K562 (cell line): ENCODE data around the gene TNIK. TPM values are rescaled to one million over a fixed set of nuclear protein-coding genes. Genes with fewer than 3 reads are reported as not detected.

Source experiments
- ATAC-seq: fragments of 200-7000 bp; cut with Tn5 transposase; 3 replicates; pipeline ENCODE4 v1.9.1; 2020; ENCODE audit warnings: moderate library complexity
- BruUV-seq: library from RNA; stranded (reverse); fragments of 400-500 nt; replicated peaks from 2 replicates; lab custom pipeline; 2021; lab: Mats Ljungman, UMichigan
- CTCF ChIA-PET: fragments of 300-600 bp; formaldehyde crosslinking; extraction: SDS; loops from one replicate; lab custom pipeline; 2021; ENCODE audit warnings: low intra/inter-chr PET ratio; lab: Yijun Ruan, JAX
- POLR2A ChIA-PET: fragments of 300-600, 350-650 bp; sonication (Branson Sonifier 250); formaldehyde crosslinking; extraction: SDS; loops from one replicate; lab custom pipeline; 2021; ENCODE audit warnings: antibody characterized with exemption, inconsistent platforms; lab: Yijun Ruan, JAX
- DNase-seq, 4 experiments: peaks; one replicate each; pipeline versions ENCODE4 v3.0.0 to v3.0.0-alpha.2; 2011 to 2018; ENCODE audit warnings: low spot score in 3 of 4, mixed read lengths in 3 of 4; ENCODE audit errors: extremely low read depth in 1 of 4
- FAIRE-seq: peaks from 2 replicates; lab custom pipeline; 2011; peaks lifted over from hg19 to GRCh38; lab: Jason Lieb, UNC
- H2AFZ ChIP-seq: 2 replicates; pipeline ENCODE4 v1.6.0; 2011; ENCODE audit warnings: low read depth, low read length, control low read depth, inconsistent platforms
- H3K27ac ChIP-seq: fragments of 200-600 bp; 3 replicates; pipeline ENCODE4 v1.8.0; 2011; ENCODE audit warnings: low read depth, mild to moderate bottlenecking, control low read depth, inconsistent platforms, low read length, moderate library complexity, mixed read lengths; ENCODE audit errors: extremely low read depth
- H3K27me3 ChIP-seq, 2 experiments: fragments of 300-600 bp in 1 of 2; 2 replicates in 1 of 2; 3 replicates in 1 of 2; pipeline versions ENCODE4 v1.6.0 to v1.8.0; 2011; ENCODE audit warnings: inconsistent platforms in 2 of 2, low read length in 2 of 2, mild to moderate bottlenecking in 1 of 2, mixed read lengths in 1 of 2, moderate library complexity in 1 of 2; ENCODE audit not compliant: control insufficient read depth in 2 of 2, insufficient read depth in 2 of 2
- H3K36me3 ChIP-seq: fragments of 300-600 bp; 3 replicates; pipeline ENCODE4 v1.8.0; 2011; ENCODE audit warnings: mild to moderate bottlenecking, low read length, inconsistent platforms; ENCODE audit not compliant: control insufficient read depth, insufficient read depth
- H3K4me1 ChIP-seq, 2 experiments: fragments of 200-600 bp in 1 of 2; replicated peaks in 1 of 2; 2 replicates in 1 of 2; 3 replicates in 1 of 2; pipeline versions ENCODE4 v1.5.1 to v1.8.0; 2011; ENCODE audit warnings: inconsistent platforms in 2 of 2, low read length in 2 of 2, mild to moderate bottlenecking in 1 of 2, mixed read lengths in 1 of 2, moderate library complexity in 1 of 2; ENCODE audit not compliant: control insufficient read depth in 2 of 2, insufficient read depth in 2 of 2
- H3K4me2 ChIP-seq: 2 replicates; pipeline ENCODE4 v1.6.1; 2011; ENCODE audit warnings: low read length, control low read depth, inconsistent platforms, mixed read lengths; ENCODE audit not compliant: insufficient read depth
- H3K4me3 ChIP-seq: fragments of 200-600 bp; sonication (generic), shearing (Covaris generic); 2 replicates; pipeline ENCODE4 v1.5.1; 2016; ENCODE audit warnings: control low read depth, inconsistent platforms
- H3K79me2 ChIP-seq: fragments of 200-600 bp; 3 replicates; pipeline ENCODE4 v1.8.0; 2011; ENCODE audit warnings: low read length, inconsistent platforms; ENCODE audit not compliant: control insufficient read depth, insufficient read depth
- H3K9ac ChIP-seq, 2 experiments: 2 replicates each; pipeline versions ENCODE4 v1.6.0 to v1.6.1; 2011; ENCODE audit warnings: low read depth in 2 of 2, low read length in 2 of 2, control low read depth in 1 of 2, inconsistent platforms in 1 of 2, mild to moderate bottlenecking in 1 of 2, mixed read lengths in 1 of 2; ENCODE audit not compliant: insufficient read depth in 1 of 2
- H3K9me1 ChIP-seq: one replicate; pipeline ENCODE4 v1.6.0; 2011; ENCODE audit warnings: inconsistent platforms, mild to moderate bottlenecking, low read length, moderate library complexity; ENCODE audit not compliant: control insufficient read depth, insufficient read depth
- H3K9me3 ChIP-seq: replicated peaks from 2 replicates; pipeline ENCODE4 v1.5.1; 2011; ENCODE audit warnings: low read depth, low read length, inconsistent platforms; ENCODE audit not compliant: control insufficient read depth, insufficient read depth
- H4K20me1 ChIP-seq: replicated peaks from 2 replicates; pipeline ENCODE4 v1.6.1; 2011; ENCODE audit warnings: low read length, inconsistent platforms, mixed read lengths; ENCODE audit not compliant: control insufficient read depth, insufficient read depth
- CEBPB ChIP-seq: fragments of 450-650 bp; IDR thresholded peaks from 2 replicates; pipeline ENCODE4 v1.6.1; 2016; ENCODE audit warnings: missing genetic modification characterization, missing compliant biosample characterization
- CEBPG ChIP-seq, 3 experiments: fragments of 200-800 bp in 1 of 3; sonication (Bioruptor generic) in 1 of 3; sonication (generic) in 1 of 3; formaldehyde crosslinking in 1 of 3; IDR thresholded peaks in 2 of 3; conservative IDR thresholded peaks in 1 of 3; 2 replicates each; pipeline versions ENCODE4 v1.6.1 to v1.8.0; 2016 to 2022; ENCODE audit warnings: missing compliant biosample characterization in 2 of 3, missing genetic modification characterization in 2 of 3, mild to moderate bottlenecking in 1 of 3, missing genetic modification reagents in 1 of 3
- JUND ChIP-seq, 2 experiments: IDR thresholded peaks; 2 replicates in 1 of 2; 3 replicates in 1 of 2; pipeline ENCODE4 v1.6.1; 2011; ENCODE audit warnings: borderline replicate concordance in 2 of 2, low read depth in 2 of 2, low read length in 2 of 2, improper control_type of control experiment in 1 of 2, missing biosample characterization in 1 of 2, missing genetic modification characterization in 1 of 2, missing genetic modification reagents in 1 of 2
- SP1 ChIP-seq: sonication (generic); formaldehyde crosslinking; IDR thresholded peaks from 2 replicates; pipeline ENCODE4 v1.8.1; 2022; ENCODE audit warnings: mild to moderate bottlenecking, missing genetic modification reagents
- TGIF2 ChIP-seq: sonication (generic); formaldehyde crosslinking; IDR thresholded peaks from 2 replicates; pipeline ENCODE4 v1.8.1; 2022; ENCODE audit warnings: mild to moderate bottlenecking, missing genetic modification reagents, moderate library complexity
- WGBS: fragments of 100-300 bp; shearing (Covaris generic); methylation state at CpG from one replicate; pipeline ENCODE4 v1.1.6; 2016; ENCODE audit warnings: low coverage, mixed read lengths; ENCODE audit not compliant: insufficient coverage; ENCODE audit errors: missing lambda C conversion rate; 5-methylcytosine and 5-hydroxymethylcytosine counted together
- in situ Hi-C: fragments of 300-500 bp; cut with MboI; formaldehyde crosslinking; loops from 4 replicates; pipeline ENCODE4 v1.15.0; 2018; ENCODE audit warnings: inconsistent platforms, mixed read lengths
- intact Hi-C: fragments of 100-400 bp; cut with micrococcal nuclease; formaldehyde crosslinking; loops from 2 replicates; pipeline ENCODE4 v1.14.2; 2022
- polyA plus RNA-seq, 8 experiments: library from polyadenylated mRNA; depleted of rRNA in 4 of 8; stranded (reverse) in 5 of 8; unstranded in 3 of 8; fragments of >200 nt; fragmentation: Nextera tagmentation in 2 of 8; fragmentation: Illumina TruSeq in 1 of 8; extraction: Ambion mirVana in 2 of 8; extraction: Trizol in 1 of 8; gene quantifications; 2 replicates each; pipeline versions ENCODE4 v1.2.1 to v1.2.3, GENCODE V29; 2011 to 2014; ENCODE audit warnings: inconsistent platforms in 1 of 8, missing spikeins in 1 of 8
- total RNA-seq, 7 experiments: library from RNA; depleted of rRNA in 6 of 7; stranded (reverse); fragments of >200 nt in 6 of 7; fragmentation: Illumina TruSeq in 2 of 7; extraction: Trizol in 2 of 7; gene quantifications; 2 replicates each; pipeline versions ENCODE4 v1.2.1 to v1.2.3, GENCODE V29; 2011 to 2021; ENCODE audit warnings: low replicate concordance in 1 of 7

TNIK gene
- total and polyA plus RNA-seq, 9 of the 15 experiments (the other 6 are each of a cell fraction or from before 2014, with no cell fraction given) = 6.6 to 39.0 (median 24.7) TPM

GRCh38 chr3:171213907-171214306, 246.3 kb downstream of the TNIK start:
- no peaks in the 10 kb centered on the region for H3K9me3 ChIP-seq
- ATAC-seq = no peak
- H3K4me3 ChIP-seq = no peak overlapping the region
- 65% methylated on average over 2 of the region's 2 CpGs for WGBS
- FAIRE-seq = no peak
- no peaks in the 10 kb centered on the region; the same call in 1 of the 2 replicates for H4K20me1 ChIP-seq
- peaks cover 0 to 2% of the 10 kb centered on the region in 2 experiments; a peak in 2 of 5 replicates for H3K4me1 ChIP-seq
- no peak overlapping the region for H3K4me2 ChIP-seq
- no peaks in the 10 kb centered on the region for H3K9me1 ChIP-seq
- H3K79me2 ChIP-seq = no peaks in the 10 kb centered on the region; the same call in 2 of the 3 replicates
- in situ Hi-C loops = no loop called here
- BruUV-seq = no TSS peak
- intact Hi-C loops = no loop called here
- H2AFZ ChIP-seq = no peak overlapping the region
- H3K27me3 ChIP-seq = no peaks in the 10 kb centered on the region
- peak; percentile 82 for TF ChIP-seq CEBPB (tag)
- no peak for TF ChIP-seq JUND (IDR thresholded peaks at IDR 0.05; ENCODE audit: borderline replicate concordance, low read depth, low read length)
- no peak for TF ChIP-seq JUND (tag; IDR thresholded peaks at IDR 0.05; ENCODE audit: borderline replicate concordance, low read depth, low read length)
- TF ChIP-seq CEBPG (CRISPR knock-in tag; IDR thresholded peaks at IDR 0.05) = no peak
- peak; percentile 68 for TF ChIP-seq CEBPG (tag; conservative IDR thresholded peaks at IDR 0.05 in 1 of 2, IDR thresholded peaks at IDR 0.05 in 1 of 2)
- ChIA-PET POLR2A (no interaction called here), CTCF (no interaction called here)
- no peak overlapping the region for H3K27ac ChIP-seq
- H3K9ac ChIP-seq = no peak overlapping the region
- H3K36me3 ChIP-seq = peaks cover 12% of the 10 kb centered on the region; the same call in 1 of the 3 replicates
- no peak for DNase-seq

GRCh38 chr3:171213178-171213577, 247.0 kb downstream of the TNIK start:
- Histone ChIP-seq H3K4me3 (no peak overlapping the region), H4K20me1 (no peaks in the 10 kb centered on the region; the same call in 1 of the 2 replicates), H3K36me3 (peaks cover 12% of the 10 kb centered on the region; the same call in 1 of the 3 replicates), H3K27ac (no peak overlapping the region), H3K4me1 (peaks cover 0 to 2% of the 10 kb centered on the region in 2 experiments; a peak in 2 of 5 replicates), H2AFZ (no peak overlapping the region), H3K27me3 (no peaks in the 10 kb centered on the region), H3K79me2 (no peaks in the 10 kb centered on the region; the same call in 2 of the 3 replicates), H3K9me3 (no peaks in the 10 kb centered on the region), H3K9ac (no peak overlapping the region), H3K4me2 (no peak overlapping the region), H3K9me1 (no peaks in the 10 kb centered on the region)
- in situ Hi-C loops (no loop called here), intact Hi-C loops (no loop called here)
- no peak for DNase-seq
- POLR2A ChIA-PET = no interaction called here
- ATAC-seq = no peak
- TF ChIP-seq SP1 (CRISPR knock-in tag) = no peak
- no peak for TF ChIP-seq TGIF2
- FAIRE-seq = no peak
- BruUV-seq = no TSS peak
- 64% methylated on average over 8 of the region's 8 CpGs for WGBS
- CTCF ChIA-PET = no interaction called here
